GM18870 (cell line): ENCODE data around the gene NEFH.

Source experiments
- ATAC-seq: cut with Tn5 transposase; IDR thresholded peaks from one replicate; pipeline ENCODE4 v1.9.1; 2021; ENCODE audit warnings: moderate library complexity; ENCODE audit not compliant: unreplicated experiment

NEFH gene

DNA sequence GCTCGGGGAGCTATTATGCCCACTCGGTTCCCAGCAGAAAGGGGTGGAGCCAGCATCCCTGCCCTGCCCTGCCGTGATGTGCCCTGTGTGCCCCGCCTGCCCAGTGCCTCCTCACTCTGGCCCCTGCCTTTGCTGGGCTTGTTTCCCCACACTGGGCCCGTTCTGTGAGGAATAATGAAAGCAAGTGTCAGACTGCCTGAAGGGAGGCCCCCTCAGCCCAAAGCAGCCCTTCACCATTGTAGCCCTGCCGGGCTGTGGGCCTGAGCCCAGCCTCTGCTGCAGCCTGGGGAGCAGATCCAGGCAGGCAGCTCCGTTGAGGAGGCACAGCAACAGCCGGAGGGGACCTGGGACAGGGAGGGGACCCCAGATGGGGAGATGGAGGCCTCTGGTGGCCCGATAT, 20.2 kb upstream of the NEFH start:
- ATAC-seq, result no peak

DNA sequence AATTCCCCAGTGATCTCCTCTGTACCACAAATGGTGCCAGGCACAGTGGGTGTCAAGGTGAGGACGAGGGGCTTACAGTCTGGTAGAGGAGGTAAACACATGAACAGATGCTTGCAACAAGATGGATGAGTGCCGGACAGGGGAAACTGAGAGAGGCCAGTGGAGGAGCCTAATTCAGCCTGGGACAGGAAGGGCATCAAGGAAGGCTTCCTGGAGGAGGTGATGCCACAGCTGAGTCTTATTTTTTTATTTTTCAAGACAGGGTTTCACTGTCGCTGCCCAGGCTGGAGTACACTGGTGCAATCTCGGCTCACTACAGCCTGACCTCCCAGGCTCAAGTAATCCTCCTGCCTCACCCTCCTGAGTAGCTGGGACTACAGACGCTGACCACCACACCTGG, 18.8 kb upstream of the NEFH start:
- ATAC-seq, result no peak

DNA sequence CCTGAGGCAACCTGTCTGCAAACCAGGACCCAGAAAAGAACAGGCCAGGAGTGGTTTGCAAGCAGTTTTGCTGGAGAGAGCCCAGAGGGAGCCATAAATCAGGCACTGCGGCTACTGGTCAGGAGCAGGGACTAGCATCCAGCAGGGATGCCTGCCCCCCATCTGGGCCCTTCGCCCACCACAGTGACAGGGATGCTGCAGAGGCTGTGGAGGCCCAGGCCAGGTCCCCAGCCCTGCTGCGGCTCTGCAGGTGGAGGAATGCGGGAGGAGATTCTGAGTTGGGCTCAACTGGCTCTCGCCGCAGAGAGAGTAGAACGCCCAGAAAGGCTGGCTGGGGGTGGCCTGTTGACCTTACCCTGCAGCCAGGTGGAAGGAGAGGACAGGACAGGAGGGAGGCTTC, 16.4 kb upstream of the NEFH start:
- ATAC-seq, result no peak

DNA sequence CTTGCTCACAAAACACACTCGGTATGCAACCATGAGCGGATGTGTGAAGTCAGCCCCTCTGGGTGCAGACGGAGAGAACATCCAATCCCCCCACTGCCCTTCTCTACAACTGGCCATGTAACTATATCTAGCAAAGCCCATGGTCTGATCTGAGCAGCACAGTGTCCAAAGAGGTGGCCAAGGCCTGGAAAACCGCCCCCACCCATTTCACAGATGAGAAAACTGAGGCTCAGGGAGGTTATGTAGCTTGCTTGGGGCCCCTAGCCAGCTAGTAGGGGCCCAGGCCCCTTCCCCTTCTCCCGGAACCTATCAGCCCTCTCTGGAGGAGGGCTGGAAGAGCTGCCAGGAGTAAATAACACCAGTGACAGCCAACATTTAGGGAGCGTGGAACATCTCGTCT, 15.4 kb upstream of the NEFH start:
- ATAC-seq, result no peak

DNA sequence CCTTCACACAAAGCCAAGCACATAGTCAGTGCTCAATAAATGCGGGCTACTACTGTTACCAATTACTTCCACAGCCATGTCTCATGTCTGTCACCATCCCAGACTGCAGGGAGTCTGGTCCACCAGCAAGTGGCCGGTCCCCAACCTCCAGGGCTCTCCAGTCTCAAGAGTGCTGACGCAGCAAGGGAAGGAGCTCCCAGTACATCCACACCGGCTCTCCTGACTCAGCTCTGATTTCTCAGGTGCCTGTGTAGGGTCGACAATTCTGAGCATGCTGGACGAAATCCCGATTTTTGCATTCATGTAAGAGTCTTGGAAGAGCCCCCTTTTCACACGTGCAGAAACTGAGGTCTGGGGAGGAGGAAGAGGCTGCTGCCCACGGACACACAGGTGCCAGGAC, 10.3 kb upstream of the NEFH start:
- ATAC-seq, result no peak

DNA sequence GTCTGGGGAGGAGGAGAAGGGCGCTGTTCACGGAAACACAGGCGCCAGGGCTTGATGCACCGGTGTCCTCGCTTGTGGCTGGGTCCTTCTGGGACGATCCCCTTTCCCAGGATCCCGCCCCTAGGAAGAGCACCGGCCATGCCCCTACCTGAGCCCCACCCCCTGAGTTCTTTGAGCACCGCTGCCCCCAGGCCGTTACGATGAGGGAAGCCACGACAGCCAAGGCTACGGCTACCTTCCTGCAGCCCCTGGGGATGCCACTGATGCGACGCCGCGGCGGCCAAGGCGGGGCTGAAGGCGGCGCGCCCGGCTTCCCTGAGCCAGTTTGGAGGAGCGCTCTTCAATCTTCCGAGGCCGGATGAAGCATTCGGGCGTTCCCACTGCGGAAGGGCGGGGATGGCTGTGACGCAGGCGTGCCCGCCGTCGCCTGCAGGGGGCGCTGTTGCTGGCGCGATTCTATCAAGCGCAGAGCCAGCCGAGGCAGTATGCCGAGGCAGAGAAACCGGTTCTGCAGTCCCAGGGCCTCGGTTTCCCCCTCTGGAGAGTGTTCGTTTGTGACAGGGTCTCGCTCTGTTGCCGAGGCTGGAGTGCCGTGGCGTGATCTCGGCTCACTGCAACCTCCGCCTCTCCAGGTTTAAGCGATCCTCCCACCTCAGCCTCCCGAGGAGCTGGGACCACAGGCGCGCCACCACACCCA, 9.7 kb upstream of the NEFH start:
- no peak for ATAC-seq

DNA sequence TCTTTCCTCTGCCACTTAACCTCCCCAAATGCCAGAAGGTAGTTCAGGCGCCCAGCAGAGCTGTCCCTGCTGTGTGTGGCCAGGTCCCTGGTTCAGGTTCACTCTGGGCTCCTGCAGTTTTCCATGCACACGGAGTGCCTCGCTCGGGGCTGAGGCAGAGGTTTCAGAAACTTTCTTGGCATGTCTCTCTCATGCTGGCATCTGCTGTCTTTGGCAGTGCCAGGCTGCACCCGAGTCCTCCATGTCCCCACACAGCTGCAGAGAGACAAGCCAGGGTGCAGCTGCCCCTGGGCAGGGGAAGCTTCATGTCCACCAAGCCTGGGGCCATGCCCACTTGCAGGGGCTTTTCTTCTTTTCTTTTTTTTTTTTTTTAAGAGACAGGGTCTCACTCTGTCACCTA, 7.0 kb upstream of the NEFH start:
- ATAC-seq, result no peak

DNA sequence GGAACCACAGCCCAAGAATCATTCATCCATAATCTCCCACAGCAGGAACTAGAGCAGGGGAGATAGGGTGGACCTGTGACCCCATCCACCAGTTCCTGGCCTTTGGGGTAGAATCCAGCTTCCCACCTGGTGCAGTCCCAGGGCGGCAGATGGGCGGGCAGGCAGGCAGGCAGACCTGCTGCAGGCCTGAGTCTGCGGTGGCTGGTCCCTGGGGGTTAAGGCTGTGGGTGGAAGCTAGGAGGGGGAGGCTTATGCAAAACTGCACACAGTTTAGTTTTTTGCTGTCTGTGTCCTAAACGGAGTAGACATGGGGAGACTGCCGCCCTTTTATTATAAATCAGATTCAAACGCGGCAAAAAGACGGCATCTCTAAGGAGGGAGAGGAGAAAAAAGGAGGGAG, 4.5 kb upstream of the NEFH start:
- ATAC-seq, result no peak

DNA sequence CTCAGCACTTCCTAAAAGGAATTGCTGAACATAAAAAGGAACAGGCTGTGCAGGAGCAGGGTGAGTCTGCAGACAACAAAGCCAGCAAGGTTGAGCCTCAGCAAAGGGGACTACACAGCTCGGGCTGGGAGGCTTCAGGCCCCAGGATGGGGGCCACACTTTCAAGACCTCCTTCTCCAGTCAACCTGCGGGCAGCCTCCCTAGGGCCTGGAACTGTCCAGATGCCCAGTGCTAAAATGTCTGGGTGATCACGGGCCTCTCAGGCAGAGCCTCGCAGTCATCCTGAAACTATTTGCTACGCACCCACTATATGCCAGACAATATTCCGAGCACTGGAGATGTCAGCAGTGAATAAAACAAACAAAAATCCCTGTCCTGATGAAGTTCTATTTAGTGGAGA, 3.9 kb upstream of the NEFH start:
- no peak for ATAC-seq

DNA sequence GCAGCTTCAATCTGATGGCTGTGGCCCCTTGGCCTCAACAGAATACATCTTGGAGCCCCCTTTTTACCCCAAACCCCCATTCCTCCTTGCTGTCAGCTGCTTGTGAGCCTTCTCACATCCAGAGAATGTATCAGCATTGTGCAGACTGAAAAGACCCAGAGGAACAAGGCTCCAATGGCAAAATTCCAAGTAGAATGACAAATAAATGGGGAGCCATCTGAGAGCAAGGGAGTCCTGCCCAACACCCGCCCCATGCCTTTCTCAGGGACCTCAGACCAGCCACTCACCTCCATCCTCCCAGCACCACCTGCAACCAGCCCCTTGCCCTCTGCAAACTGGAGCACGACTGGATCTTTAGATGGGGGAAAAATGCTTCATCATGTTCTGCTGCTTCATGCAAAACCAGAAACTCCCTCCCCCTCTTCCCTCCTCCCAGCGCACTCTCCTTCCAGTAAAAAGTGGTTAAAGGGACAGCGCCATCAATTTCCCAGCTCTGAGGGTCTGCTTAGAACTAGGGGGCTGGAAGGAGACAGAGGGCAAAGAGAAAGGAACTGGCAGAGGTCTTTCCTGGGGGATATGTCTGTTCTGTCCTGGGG, 2.2 kb upstream of the NEFH start:
- ATAC-seq, result no peak

DNA sequence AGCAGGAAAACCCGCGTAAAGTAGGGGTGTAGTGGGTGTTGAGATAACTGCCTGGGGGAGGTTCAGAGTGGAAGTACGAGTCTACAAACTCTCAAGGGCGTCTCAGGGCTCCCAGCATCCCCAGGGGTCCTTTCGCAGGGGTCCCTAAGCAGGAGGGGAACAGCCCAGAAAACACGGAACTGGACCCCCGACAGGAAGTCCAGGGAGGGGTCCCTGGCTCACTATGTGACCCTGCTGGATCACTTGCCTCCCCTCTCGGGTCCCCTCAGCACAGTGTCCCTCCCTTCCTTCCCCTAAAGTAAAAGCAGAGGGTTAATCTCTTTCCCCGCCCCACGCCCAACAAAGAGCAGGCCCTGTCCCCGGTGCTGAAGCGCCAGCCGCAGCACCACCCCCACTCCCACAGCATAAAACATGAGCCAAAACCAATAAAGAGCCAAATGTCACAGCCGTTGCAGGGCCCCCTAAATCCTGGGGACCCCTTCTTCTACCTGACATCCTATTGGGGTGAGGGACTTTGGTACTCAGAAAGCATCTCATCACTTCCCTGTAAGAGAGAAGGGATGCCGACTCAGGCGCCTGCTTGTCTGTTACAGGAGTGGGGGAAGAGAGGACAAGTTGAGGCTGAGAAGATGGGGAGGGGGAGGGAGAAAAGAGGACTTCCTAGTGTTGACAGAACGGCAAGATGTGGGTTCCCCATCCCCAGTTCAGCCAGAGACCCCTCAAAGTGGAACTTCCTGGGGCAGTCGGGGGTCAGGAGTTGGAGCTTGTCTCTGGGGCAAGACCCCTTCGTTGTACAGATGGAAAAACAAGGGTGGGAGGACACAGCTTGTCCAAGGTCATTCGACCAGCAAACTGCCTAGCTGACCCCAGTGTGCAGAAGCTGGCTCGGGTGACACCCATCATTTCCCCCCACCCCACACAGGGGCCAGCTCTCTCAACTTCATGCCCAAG, 1.4 kb upstream of the NEFH start:
- ATAC-seq, result no peak

DNA sequence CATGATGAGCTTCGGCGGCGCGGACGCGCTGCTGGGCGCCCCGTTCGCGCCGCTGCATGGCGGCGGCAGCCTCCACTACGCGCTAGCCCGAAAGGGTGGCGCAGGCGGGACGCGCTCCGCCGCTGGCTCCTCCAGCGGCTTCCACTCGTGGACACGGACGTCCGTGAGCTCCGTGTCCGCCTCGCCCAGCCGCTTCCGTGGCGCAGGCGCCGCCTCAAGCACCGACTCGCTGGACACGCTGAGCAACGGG, 169 bp downstream of the NEFH start:
- ATAC-seq, result no peak

DNA sequence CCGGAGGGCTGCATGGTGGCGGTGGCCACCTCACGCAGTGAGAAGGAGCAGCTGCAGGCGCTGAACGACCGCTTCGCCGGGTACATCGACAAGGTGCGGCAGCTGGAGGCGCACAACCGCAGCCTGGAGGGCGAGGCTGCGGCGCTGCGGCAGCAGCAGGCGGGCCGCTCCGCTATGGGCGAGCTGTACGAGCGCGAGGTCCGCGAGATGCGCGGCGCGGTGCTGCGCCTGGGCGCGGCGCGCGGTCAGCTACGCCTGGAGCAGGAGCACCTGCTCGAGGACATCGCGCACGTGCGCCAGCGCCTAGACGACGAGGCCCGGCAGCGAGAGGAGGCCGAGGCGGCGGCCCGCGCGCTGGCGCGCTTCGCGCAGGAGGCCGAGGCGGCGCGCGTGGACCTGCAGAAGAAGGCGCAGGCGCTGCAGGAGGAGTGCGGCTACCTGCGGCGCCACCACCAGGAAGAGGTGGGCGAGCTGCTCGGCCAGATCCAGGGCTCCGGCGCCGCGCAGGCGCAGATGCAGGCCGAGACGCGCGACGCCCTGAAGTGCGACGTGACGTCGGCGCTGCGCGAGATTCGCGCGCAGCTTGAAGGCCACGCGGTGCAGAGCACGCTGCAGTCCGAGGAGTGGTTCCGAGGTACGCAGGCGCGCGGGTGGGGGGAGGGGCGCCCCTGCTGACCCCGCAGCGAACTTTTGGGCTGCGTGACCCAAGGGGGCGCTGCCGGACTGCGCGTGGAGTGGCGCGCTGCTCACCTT, 670 bp downstream of the NEFH start:
- no peak for ATAC-seq

DNA sequence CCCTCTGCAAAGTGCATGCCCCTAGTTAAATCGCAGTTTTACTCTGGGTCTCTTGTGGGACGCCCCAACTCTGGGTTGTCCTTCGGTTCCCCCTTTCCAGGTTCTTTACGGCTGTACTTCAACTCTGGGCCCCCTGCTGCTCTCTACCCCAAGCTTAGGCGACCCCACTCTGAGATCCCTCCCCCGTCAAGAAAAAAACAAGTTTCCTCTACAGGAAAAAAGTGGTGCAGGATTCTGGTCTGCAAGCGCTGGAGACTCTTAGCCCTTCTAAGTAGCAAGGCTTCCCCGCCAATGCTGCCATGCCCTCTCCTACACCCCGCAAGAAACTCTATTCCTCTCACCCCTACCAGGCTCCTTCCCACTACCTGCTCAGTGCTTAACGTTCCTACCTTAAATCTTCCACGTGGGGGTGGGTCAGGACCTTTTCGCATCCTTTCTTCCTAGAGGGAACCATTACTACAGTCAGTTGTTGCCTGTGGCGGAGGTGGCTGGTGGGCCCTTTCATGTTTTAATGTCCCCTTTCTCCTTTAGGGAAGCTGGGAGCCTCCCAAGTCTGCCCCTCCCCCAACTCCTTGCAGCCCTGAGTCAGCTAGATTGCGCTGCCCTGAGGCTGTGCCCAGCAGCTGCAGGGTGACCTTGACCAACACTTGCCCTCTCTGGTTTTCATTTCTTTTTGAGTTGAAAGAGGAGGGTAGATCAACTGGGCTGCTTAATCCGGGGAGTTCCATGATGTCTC, 1.4 kb downstream of the NEFH start:
- no peak for ATAC-seq

DNA sequence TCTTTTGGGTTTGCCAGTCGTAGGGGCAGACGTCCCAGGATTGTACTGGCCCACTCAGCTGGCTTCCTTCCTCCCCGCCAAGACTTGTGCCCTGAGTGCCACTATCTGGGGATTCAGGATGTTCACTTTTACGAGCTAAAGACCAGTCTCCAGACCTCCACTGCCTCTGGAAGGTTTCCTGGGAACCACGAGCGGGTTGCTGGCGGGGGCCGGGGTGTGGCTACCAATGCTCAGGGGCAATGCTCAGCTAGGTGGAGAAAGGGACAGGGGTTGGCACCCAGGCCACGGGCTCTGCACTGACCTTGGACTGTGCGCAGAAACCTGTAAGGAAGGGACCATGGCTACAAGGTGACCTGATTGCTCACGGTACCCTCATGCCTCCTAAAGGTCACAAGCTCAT, 2.2 kb downstream of the NEFH start:
- no peak for ATAC-seq

DNA sequence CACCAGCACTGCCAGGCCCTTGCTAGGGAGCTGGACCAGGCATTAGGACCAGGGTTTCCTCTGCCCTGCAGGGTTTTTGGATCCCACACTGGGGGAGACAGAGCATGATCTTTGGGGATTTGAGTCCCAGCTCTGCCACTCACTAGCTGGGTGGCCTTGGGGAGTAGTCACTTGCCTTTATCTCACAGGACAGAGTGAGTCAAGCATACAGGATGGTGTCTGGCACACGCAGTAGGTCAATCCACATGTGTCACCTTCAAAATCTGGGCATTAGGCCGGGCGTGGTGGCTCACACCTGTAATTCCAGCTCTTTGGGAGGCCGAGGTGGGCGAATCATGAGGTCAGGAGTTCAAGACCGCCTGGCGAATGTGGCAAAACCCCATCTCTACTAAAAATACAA, 2.7 kb downstream of the NEFH start:
- ATAC-seq, result no peak

DNA sequence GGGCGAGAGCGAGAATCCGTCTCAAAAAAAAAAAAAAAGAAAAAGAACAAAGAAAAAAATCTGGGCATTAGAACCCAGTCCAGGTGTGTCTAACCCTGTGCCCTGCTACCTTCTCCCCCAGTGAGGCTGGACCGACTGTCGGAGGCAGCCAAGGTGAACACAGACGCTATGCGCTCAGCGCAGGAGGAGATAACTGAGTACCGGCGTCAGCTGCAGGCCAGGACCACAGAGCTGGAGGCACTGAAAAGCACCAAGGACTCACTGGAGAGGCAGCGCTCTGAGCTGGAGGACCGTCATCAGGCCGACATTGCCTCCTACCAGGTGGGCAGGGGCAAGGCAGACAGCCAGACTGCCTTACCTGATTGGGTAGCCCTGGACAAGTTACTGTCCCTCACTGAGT, 3.2 kb downstream of the NEFH start:
- ATAC-seq, result no peak

DNA sequence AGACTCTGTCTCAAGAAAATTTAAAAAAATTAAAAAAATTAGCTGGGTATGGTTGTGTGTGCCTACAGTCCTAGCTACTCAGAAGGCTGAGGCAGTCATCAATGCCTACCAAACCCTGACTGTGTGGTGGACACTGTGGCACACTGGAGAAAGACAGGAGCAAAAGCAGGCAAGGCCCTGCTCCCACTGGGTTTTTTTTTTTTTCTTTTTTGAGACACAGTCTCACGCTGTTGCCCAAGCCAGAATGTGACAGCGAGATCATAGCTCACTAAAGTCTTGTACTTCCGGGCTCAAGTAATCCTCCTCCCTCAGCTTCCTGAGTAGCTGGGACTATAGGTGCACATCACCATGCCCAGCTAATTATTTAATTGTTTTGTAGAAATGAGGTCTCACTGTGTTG, 4.6 kb downstream of the NEFH start:
- ATAC-seq, result no peak

DNA sequence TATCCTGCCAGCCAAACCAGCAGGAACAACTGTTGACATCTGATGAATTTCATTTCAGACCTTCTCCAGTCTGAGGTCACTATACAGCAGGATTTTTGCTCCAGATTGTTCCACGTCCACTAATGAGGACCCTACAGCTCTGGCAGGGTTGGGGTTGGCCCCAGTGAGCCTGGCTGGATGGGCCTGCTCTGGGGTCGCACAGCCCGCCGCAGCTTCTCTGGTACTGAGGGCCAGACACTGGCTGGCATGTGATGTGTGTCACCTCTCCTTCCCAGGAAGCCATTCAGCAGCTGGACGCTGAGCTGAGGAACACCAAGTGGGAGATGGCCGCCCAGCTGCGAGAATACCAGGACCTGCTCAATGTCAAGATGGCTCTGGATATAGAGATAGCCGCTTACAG, 5.4 kb downstream of the NEFH start:
- no peak for ATAC-seq

DNA sequence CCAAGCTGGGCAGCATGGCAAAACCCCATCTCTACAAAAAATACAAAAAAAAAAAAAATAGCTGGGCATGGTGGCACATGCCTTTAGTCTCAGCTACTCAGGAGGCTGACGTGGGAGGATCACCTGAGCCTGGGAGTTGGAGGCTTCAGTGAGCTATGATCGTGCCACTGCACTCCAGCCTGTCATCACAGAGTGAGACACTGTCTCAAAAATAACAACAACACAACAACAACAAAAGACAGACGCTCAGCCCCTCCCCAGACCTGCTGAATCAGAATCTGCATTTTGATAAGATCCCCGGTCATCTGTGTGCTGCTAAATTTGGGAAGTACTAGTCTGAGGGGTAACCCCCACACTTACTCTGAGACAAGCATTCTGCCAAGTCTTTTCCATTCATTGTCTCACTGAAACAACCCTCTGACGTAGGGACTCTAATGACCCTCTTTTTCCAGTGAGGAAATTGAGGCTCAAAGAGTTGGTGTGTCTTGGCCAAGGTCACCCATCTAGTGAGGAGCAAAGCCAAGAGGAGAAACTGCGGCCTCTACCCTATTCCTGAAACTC, 7.5 kb downstream of the NEFH start:
- ATAC-seq, result no peak
